CMK (cell line): Measurements from ENCODE around the gene ZNRF2.

ENCODE experiments used
- DNase-seq: peaks from one replicate; pipeline ENCODE4 v3.0.0-alpha.2; 2010; ENCODE audit warnings: low read depth

Gene ZNRF2

DNA sequence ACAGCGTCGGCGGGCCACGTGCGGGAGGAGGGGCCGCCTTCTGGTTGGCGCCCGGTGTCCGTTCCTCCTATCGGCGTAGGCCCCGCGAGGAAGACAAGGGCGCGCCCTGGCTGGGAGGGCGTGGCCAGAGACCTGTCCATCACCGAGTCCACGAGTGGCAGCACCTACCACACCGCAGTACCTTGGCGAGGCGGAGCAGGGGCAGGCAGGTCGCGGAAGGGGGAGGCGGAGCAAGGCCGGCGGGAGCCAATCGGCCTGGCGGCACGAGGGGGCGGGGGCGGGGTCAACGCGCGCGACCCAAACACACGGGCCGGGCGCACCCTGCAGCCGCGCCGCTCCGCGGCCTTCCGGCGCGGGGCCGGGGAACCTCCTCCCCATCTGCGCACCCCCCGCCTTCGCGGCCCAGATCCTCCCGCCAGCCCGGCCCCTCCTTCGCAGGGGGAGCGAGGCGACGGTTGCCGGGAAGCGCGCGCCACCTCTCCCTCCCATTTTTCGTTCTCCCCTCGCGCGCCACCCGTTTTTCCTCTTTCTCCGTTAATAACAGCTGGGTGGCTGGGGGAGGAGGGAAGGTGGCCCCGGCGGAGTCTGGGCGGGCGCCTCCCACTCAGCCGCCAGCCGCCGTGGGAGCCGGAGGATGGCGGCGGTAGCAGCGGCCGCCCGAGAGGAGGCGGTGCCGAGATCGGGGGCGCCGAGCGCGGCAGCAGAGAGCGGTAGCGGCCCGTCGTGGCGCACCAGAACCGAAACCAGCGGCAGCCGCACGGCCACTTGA, at the start of gene ZNRF2:
Gene ZNRF2 (plus strand): TSS at position 300 of the 769 bp plus-strand sequence. CDS start 761 bp downstream, outside the sequence.
- DNase-seq = peak; percentile 94

GRCh38 chr7:30237271-30237695, 47.1 kb upstream of the ZNRF2 start:
- no peak for DNase-seq

- no peak for DNase-seq
Measured at GRCh38 chr7:30238721-30239441, 45.5 kb upstream of the ZNRF2 start.

GRCh38 chr7:30240106-30240800, 44.1 kb upstream of the ZNRF2 start:
- peak; percentile 25 for DNase-seq

DNA sequence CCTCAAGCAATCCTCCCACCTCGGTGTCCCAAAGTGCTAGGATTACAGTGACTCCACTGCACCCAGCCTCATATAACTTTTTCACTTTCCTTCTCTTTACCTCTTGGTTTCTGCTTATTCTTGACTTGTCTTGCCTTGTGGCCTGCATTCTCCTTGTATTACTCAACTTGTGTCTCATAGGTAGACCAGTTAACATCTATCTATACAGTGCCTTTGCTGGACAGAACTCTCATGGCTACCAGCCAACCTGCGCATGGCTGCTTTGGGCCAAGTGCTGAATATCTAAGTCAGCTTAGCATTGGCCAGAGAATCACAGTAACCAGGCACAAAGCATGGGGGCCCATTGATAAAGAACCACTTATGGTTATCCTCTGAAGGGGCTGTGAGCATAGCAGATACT, 42.6 kb upstream of the ZNRF2 start:
- DNase-seq = no peak

- no peak for DNase-seq
Measured at GRCh38 chr7:30244340-30244739, 40.1 kb upstream of the ZNRF2 start.

GRCh38 chr7:30245913-30246312, 38.5 kb upstream of the ZNRF2 start:
- no peak for DNase-seq

- no peak for DNase-seq
Measured at GRCh38 chr7:30246392-30246791, 38.0 kb upstream of the ZNRF2 start.

GRCh38 chr7:30247541-30248401, 36.6 kb upstream of the ZNRF2 start:
- no peak for DNase-seq

GRCh38 chr7:30249316-30249715, 35.1 kb upstream of the ZNRF2 start:
- DNase-seq = no peak

GRCh38 chr7:30249986-30250774, 34.2 kb upstream of the ZNRF2 start:
- DNase-seq = no peak

DNA sequence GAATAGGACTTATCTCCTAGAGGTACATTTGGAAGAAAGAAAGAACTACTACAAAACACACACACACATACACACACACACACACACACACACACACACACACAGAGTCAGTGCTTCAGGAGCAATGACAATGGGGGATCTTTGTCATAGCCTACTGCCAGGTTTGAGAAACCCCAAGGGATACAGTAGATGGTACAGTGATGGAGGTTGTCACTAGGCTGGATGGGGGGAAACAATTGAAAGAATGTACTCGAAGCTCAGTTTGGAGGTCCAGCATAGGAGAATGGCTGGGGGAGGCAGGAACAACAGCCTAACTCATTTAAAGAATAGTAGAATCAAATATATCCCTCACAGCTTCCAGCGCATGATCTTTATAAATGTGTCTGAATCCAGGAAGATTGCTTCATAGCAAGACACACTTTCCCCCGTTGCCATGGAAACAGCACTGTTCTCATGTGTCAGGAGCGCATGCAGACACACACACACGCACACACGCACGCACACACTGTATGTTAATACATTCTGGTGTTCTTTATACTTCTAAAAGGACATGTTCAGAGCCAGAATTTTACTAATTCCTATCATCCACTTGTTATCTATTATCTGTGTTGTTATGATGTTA, 32.6 kb upstream of the ZNRF2 start:
- no peak for DNase-seq

GRCh38 chr7:30252885-30253795, 31.3 kb upstream of the ZNRF2 start:
- no peak for DNase-seq

- DNase-seq = no peak
Measured at GRCh38 chr7:30253796-30254165, 30.6 kb upstream of the ZNRF2 start.

- DNase-seq = no peak
Measured at GRCh38 chr7:30254248-30254647, 30.1 kb upstream of the ZNRF2 start.

- no peak for DNase-seq
Measured at GRCh38 chr7:30254717-30255063, 29.7 kb upstream of the ZNRF2 start.

GRCh38 chr7:30255064-30255769, 29.2 kb upstream of the ZNRF2 start:
- DNase-seq = no peak

DNA sequence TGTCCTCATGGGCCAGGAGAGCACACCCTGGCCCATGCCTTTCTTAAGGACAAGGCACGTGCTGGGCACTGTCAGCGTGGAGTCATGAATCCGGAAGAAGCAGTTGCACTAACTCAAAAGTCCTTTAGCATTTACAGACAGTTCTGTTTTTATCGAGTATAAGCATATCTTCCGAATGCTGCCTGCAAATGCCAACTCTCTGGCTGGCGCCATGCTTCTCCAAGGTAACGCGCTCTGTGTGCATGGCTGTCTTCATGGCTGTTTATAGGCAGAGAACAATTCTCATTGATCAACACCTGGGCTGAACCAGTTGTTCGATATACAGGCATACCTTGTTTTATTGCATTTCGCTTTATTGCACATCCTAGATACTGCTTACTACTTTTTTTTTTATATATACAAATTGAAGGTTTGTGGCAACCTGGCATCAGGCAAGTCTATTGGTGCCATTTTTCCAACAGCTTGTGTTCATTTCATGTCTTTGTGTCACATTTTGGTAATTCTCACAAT, 28.0 kb upstream of the ZNRF2 start:
- DNase-seq = no peak

DNA sequence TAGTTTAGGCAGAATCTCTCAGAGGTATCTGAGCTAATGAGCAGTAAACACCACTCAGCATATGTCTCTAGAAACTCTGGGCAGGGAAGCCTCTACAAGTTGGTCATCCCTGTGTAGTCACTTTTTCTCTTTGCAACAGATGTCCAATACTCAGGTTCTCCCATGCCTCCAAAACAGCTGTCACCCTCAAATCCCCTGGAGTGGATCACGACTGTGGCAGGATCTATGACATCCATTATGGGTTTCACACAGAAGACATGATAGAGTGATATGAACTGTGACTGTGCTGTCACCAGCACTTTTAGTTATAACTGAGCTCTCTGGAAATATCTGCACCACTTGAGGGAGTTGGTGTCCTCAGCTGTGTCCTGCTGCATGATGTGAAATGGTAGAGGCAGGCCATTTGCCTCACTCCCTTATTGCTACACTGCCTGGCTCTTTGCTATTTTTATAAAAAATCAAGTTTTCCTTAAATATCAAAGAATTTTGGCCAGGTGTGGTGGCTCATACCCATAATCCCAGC, 24.1 kb upstream of the ZNRF2 start:
- no peak for DNase-seq
